ENCODE results near the gene EIPR1. TPM values are rescaled to one million over a fixed set of nuclear protein-coding genes. Genes with fewer than 3 reads are reported as not detected.

The EIPR1 gene
- total and polyA plus RNA-seq, 4 donors: 12.0 to 26.8 (median 23.4) TPM

DNA sequence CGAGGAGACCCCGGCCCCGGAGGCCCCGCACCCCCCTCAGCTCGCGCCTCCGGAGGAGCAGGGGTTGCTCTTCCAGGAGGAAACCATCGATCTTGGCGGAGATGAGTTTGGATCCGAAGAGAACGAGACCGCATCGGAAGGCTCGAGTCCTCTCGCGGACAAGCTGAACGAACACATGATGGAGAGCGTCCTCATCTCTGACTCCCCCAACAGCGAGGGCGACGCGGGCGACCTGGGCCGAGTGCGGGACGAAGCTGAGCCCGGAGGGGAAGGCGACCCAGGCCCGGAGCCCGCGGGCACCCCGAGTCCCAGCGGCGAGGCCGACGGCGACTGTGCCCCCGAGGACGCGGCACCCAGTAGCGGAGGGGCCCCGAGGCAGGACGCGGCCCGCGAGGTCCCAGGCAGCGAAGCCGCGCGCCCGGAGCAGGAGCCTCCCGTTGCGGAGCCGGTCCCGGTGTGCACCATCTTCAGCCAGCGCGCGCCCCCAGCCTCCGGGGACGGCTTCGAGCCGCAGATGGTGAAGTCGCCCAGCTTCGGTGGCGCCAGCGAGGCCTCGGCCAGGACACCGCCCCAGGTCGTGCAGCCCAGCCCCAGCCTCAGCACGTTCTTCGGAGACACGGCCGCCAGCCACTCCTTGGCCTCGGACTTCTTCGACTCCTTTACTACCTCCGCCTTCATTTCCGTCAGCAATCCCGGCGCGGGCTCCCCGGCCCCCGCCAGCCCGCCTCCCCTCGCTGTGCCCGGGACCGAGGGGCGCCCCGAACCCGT is 10.2 kb upstream of the EIPR1 start:
- peaks cover 14 to 31% (median 23%) of the 10 kb centered on the region in 4 donors for H3K36me3 ChIP-seq (ENCODE audit: control insufficient read depth in 4 of 4, insufficient read depth in 4 of 4, low read length in 4 of 4)
- 94 to 97% methylated on average over 89 of the region's 89 CpGs for WGBS, 2 donors
- H3K9ac ChIP-seq (ENCODE audit: insufficient read depth in 1 of 2, low read length in 2 of 2): no peak overlapping the region
- no peak overlapping the region for H3K27ac ChIP-seq (ENCODE audit: low read depth in 1 of 2, low read length in 1 of 2)
- no peak overlapping the region for H3K4me3 ChIP-seq
- TF ChIP-seq CTCF (IDR thresholded peaks at IDR 0.05; ENCODE audit: control extremely low read depth, extremely low read depth): no peak
- no peak for DNase-seq
- no peaks in the 10 kb centered on the region for H3K9me3 ChIP-seq (ENCODE audit: control insufficient read depth in 4 of 4, insufficient read depth in 3 of 4, low read length in 3 of 4)
- no peaks in the 10 kb centered on the region for H3K27me3 ChIP-seq (ENCODE audit: control insufficient read depth in 3 of 3, insufficient read depth in 3 of 3, low read length in 2 of 3)
- H3K4me1 ChIP-seq (ENCODE audit: control insufficient read depth in 5 of 5, insufficient read depth in 5 of 5, low read length in 5 of 5): peaks cover 0 to 2% (median 0%) of the 10 kb centered on the region in 5 donors
- ATAC-seq (ENCODE audit: insufficient read depth, low FRiP score): no peak

GRCh38 chr2:3387011-3387410 is 9.4 kb upstream of the EIPR1 start:
- Histone ChIP-seq H3K9me3 (ENCODE audit: control insufficient read depth in 4 of 4, insufficient read depth in 3 of 4, low read length in 3 of 4) (no peaks in the 10 kb centered on the region), H3K4me3 (no peak overlapping the region), H3K9ac (ENCODE audit: insufficient read depth in 1 of 2, low read length in 2 of 2) (no peak overlapping the region), H3K36me3 (ENCODE audit: control insufficient read depth in 4 of 4, insufficient read depth in 4 of 4, low read length in 4 of 4) (peaks cover 14 to 26% (median 22%) of the 10 kb centered on the region in 4 donors), H3K27ac (ENCODE audit: low read depth in 1 of 2, low read length in 1 of 2) (no peak overlapping the region), H3K27me3 (ENCODE audit: control insufficient read depth in 3 of 3, insufficient read depth in 3 of 3, low read length in 2 of 3) (no peaks in the 10 kb centered on the region), H3K4me1 (ENCODE audit: control insufficient read depth in 5 of 5, insufficient read depth in 5 of 5, low read length in 5 of 5) (no peaks in the 10 kb centered on the region)
- TF ChIP-seq CTCF (IDR thresholded peaks at IDR 0.05; ENCODE audit: control extremely low read depth, extremely low read depth): no peak
- DNase-seq (no peak), ATAC-seq (ENCODE audit: insufficient read depth, low FRiP score) (no peak)
- 84 to 88% methylated on average over 5 of the region's 5 CpGs for WGBS, 2 donors

- TF ChIP-seq CTCF (IDR thresholded peaks at IDR 0.05; ENCODE audit: control extremely low read depth, extremely low read depth): no peak
- DNase-seq (peak in 2 of 3 donors; percentile 44 to 63), ATAC-seq (ENCODE audit: insufficient read depth, low FRiP score) (no peak)
- Histone ChIP-seq H3K4me3 (no peak overlapping the region), H3K9ac (ENCODE audit: insufficient read depth in 1 of 2, low read length in 2 of 2) (no peak overlapping the region), H3K9me3 (ENCODE audit: control insufficient read depth in 4 of 4, insufficient read depth in 3 of 4, low read length in 3 of 4) (no peaks in the 10 kb centered on the region), H3K36me3 (ENCODE audit: control insufficient read depth in 4 of 4, insufficient read depth in 4 of 4, low read length in 4 of 4) (peaks cover 14 to 26% (median 20%) of the 10 kb centered on the region in 4 donors), H3K4me1 (ENCODE audit: control insufficient read depth in 5 of 5, insufficient read depth in 5 of 5, low read length in 5 of 5) (no peaks in the 10 kb centered on the region), H3K27ac (ENCODE audit: low read depth in 1 of 2, low read length in 1 of 2) (no peak overlapping the region), H3K27me3 (ENCODE audit: control insufficient read depth in 3 of 3, insufficient read depth in 3 of 3, low read length in 2 of 3) (no peaks in the 10 kb centered on the region)
- 78 to 88% methylated on average over 10 of the region's 10 CpGs for WGBS, 2 donors
These were observed 8.9 kb upstream of the EIPR1 start for GRCh38 chr2:3386448-3386958.
